HepG2 (cell line): ENCODE measurements around the gene BMERB1. TPM values are rescaled to one million over a fixed set of nuclear protein-coding genes. Genes with fewer than 3 reads are reported as not detected.

Experiments
- ATM ChIP-seq: fragments of 450-650 bp; IDR thresholded peaks from 2 replicates; pipeline ENCODE4 v1.7.1; 2017; ENCODE audit warnings: mild to moderate bottlenecking, borderline replicate concordance
- BRCA1 ChIP-seq: sonication (generic); formaldehyde crosslinking; IDR thresholded peaks from 2 replicates; pipeline ENCODE4 v1.4.0; 2020; ENCODE audit warnings: missing genetic modification reagents
- CBX1 ChIP-seq: IDR thresholded peaks from one replicate; pipeline ENCODE4 v1.6.1; 2016; ENCODE audit warnings: antibody characterized with exemption, low read depth
- CBX5 ChIP-seq: sonication (generic); formaldehyde crosslinking; IDR thresholded peaks from 2 replicates; pipeline ENCODE4 v1.4.0; 2020; ENCODE audit warnings: missing genetic modification reagents, borderline replicate concordance
- CCDC6 ChIP-seq: sonication (generic); formaldehyde crosslinking; IDR thresholded peaks from 2 replicates; pipeline ENCODE4 v1.8.1; 2022; ENCODE audit warnings: mild to moderate bottlenecking, missing genetic modification reagents, moderate library complexity
- CENPX ChIP-seq: sonication (generic); formaldehyde crosslinking; IDR thresholded peaks from 2 replicates; pipeline ENCODE4 v1.9.0; 2021; ENCODE audit warnings: mild to moderate bottlenecking, missing genetic modification reagents, moderate library complexity
- CREM ChIP-seq, 2 experiments: sonication (generic) in 1 of 2; formaldehyde crosslinking in 1 of 2; IDR thresholded peaks; 2 replicates each; pipeline versions ENCODE4 v1.4.0 to v1.6.1; 2016 to 2020; ENCODE audit warnings: antibody characterized with exemption in 1 of 2, mild to moderate bottlenecking in 1 of 2, missing genetic modification reagents in 1 of 2
- GATAD1 ChIP-seq: IDR thresholded peaks from 2 replicates; pipeline ENCODE4 v1.6.1; 2016; ENCODE audit warnings: missing genetic modification reagents, missing compliant biosample characterization
- ISX ChIP-seq: sonication (generic); formaldehyde crosslinking; conservative IDR thresholded peaks from 2 replicates; pipeline ENCODE4 v1.5.0; 2020; ENCODE audit warnings: missing genetic modification reagents
- JUND ChIP-seq: sonication (generic); formaldehyde crosslinking; IDR thresholded peaks from 2 replicates; pipeline ENCODE4 v1.8.0; 2022; ENCODE audit warnings: mild to moderate bottlenecking, missing genetic modification reagents
- MEF2D ChIP-seq: sonication (generic); formaldehyde crosslinking; IDR thresholded peaks from 2 replicates; pipeline ENCODE4 v1.5.1; 2020; ENCODE audit warnings: mild to moderate bottlenecking, missing genetic modification reagents
- MIER2 ChIP-seq: IDR thresholded peaks from 2 replicates; pipeline ENCODE4 v1.6.1; 2016; ENCODE audit warnings: missing biosample characterization, missing genetic modification reagents
- NPAS2 ChIP-seq: sonication (generic); formaldehyde crosslinking; IDR thresholded peaks from 2 replicates; pipeline ENCODE4 v1.8.0; 2022; ENCODE audit warnings: mild to moderate bottlenecking, missing genetic modification reagents, borderline replicate concordance
- PHF20 ChIP-seq: sonication (generic); formaldehyde crosslinking; IDR thresholded peaks from 2 replicates; pipeline ENCODE4 v1.5.0; 2020; ENCODE audit warnings: mild to moderate bottlenecking, missing genetic modification reagents
- PPARG ChIP-seq: conservative IDR thresholded peaks from 2 replicates; pipeline ENCODE4 v1.6.1; 2016; ENCODE audit warnings: missing biosample characterization, missing genetic modification reagents
- TAF1 ChIP-seq: sonication (generic); formaldehyde crosslinking; IDR thresholded peaks from 2 replicates; pipeline ENCODE4 v1.4.0; 2020; ENCODE audit warnings: missing genetic modification reagents
- THAP7 ChIP-seq: sonication (generic); formaldehyde crosslinking; IDR thresholded peaks from 2 replicates; pipeline ENCODE4 v1.8.1; 2023; ENCODE audit warnings: mild to moderate bottlenecking, missing genetic modification reagents
- ZBED4 ChIP-seq: sonication (generic); formaldehyde crosslinking; IDR thresholded peaks from 2 replicates; pipeline ENCODE4 v1.4.0; 2020; ENCODE audit warnings: missing genetic modification reagents, borderline replicate concordance
- ZNF10 ChIP-seq: sonication (generic); formaldehyde crosslinking; IDR thresholded peaks from 2 replicates; pipeline ENCODE4 v1.4.0; 2020; ENCODE audit warnings: mild to moderate bottlenecking, low read depth, missing genetic modification reagents, borderline replicate concordance
- ZNF432 ChIP-seq: sonication (generic); formaldehyde crosslinking; IDR thresholded peaks from 2 replicates; pipeline ENCODE4 v1.5.0; 2020; ENCODE audit warnings: missing genetic modification reagents, mild to moderate bottlenecking, borderline replicate concordance
- ZNF674 ChIP-seq: sonication (generic); formaldehyde crosslinking; IDR thresholded peaks from 2 replicates; pipeline ENCODE4 v1.5.0; 2020; ENCODE audit warnings: low read depth, mild to moderate bottlenecking, missing genetic modification reagents
- ZNF709 ChIP-seq: sonication (generic); formaldehyde crosslinking; IDR thresholded peaks from 2 replicates; pipeline ENCODE4 v1.5.0; 2020; ENCODE audit warnings: mild to moderate bottlenecking, missing genetic modification reagents
- ZNF780A ChIP-seq: sonication (generic); formaldehyde crosslinking; IDR thresholded peaks from 2 replicates; pipeline ENCODE4 v1.8.0; 2022; ENCODE audit warnings: mild to moderate bottlenecking, missing genetic modification reagents, moderate library complexity
- polyA plus RNA-seq, 8 experiments: library from polyadenylated mRNA; depleted of rRNA in 3 of 8; stranded (reverse) in 7 of 8; unstranded in 1 of 8; fragments of >200 nt; fragmentation: Illumina TruSeq in 4 of 8; extraction: Trizol in 4 of 8; gene quantifications; 2 replicates each; pipeline versions ENCODE4 v1.2.1 to v1.2.3, GENCODE V29; 2011 to 2016; ENCODE audit warnings: low read depth in 4 of 8, missing spikeins in 1 of 8, mixed read lengths in 1 of 8; ENCODE audit not compliant: insufficient read depth in 1 of 8
- total RNA-seq, 5 experiments: library from RNA; depleted of rRNA; stranded (reverse); fragments of >200 nt; fragmentation: Illumina TruSeq; extraction: Trizol; gene quantifications; 2 replicates each; pipeline ENCODE4 v1.2.3, GENCODE V29; 2016; ENCODE audit warnings: low read depth in 1 of 5
- TF ChIP-seq, protein P1 (sequence below): sonication (generic); formaldehyde crosslinking; IDR thresholded peaks from 2 replicates; pipeline ENCODE4 v1.5.1; 2020; ENCODE audit warnings: missing genetic modification reagents, mild to moderate bottlenecking, borderline replicate concordance

The BMERB1 gene
- total and polyA plus RNA-seq, 2 of the 13 experiments (the other 11 are each of a cell fraction or from before 2014, with no cell fraction given): 1.4 TPM

DNA sequence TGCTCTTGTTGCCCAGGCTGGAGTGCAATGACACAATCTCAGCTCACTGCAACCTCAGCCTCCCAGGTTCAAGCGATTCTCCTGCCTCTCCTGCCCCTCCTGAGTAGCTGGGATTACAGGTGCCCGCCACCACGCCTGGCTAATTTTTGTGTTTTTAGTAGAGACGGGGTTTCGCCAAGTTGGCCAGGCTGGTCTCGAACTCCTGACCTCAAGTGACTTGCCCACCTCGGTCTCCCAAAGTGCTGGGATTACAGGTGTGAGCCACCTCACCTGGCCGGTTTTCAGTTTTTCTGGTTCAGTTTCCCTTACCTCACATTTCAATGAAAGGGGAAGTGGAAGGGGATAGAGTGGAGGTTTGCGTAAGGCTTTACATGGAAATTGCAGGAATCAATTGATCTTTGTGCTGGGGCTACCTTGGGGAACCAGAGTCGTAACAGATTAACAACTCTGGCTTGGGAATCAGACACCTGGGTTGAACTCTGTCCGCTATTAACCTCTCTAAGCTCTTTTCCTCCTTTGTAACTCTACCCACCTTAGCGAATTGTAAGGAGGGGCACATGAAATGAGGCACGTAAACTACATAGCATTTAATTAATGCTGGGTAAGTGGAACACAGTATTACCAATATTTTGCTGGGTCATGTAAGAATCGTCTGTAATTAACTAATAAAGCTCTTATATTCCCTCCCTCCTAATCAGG, 35.6 kb upstream of the BMERB1 start (continued):
- peak; percentile 86; the same call in 1 of the 2 replicates for TF ChIP-seq ZBED4 (CRISPR knock-in tag)
- TF ChIP-seq GATAD1 (CRISPR knock-in tag): no peak
- peak; percentile 43; the same call in 1 of the 2 replicates for TF ChIP-seq MIER2
- TF ChIP-seq MEF2D (CRISPR knock-in tag): peak; percentile 84
- peak; percentile 81 for TF ChIP-seq CBX5
- TF ChIP-seq ATM: no peak
- TF ChIP-seq TAF1: no peak
- TF ChIP-seq ZNF432 (CRISPR knock-in tag): no peak
- no peak for TF ChIP-seq NPAS2
- no peak for TF ChIP-seq ISX (CRISPR knock-in tag)
- no peak for TF ChIP-seq ZNF674
- TF ChIP-seq, protein P1, sequence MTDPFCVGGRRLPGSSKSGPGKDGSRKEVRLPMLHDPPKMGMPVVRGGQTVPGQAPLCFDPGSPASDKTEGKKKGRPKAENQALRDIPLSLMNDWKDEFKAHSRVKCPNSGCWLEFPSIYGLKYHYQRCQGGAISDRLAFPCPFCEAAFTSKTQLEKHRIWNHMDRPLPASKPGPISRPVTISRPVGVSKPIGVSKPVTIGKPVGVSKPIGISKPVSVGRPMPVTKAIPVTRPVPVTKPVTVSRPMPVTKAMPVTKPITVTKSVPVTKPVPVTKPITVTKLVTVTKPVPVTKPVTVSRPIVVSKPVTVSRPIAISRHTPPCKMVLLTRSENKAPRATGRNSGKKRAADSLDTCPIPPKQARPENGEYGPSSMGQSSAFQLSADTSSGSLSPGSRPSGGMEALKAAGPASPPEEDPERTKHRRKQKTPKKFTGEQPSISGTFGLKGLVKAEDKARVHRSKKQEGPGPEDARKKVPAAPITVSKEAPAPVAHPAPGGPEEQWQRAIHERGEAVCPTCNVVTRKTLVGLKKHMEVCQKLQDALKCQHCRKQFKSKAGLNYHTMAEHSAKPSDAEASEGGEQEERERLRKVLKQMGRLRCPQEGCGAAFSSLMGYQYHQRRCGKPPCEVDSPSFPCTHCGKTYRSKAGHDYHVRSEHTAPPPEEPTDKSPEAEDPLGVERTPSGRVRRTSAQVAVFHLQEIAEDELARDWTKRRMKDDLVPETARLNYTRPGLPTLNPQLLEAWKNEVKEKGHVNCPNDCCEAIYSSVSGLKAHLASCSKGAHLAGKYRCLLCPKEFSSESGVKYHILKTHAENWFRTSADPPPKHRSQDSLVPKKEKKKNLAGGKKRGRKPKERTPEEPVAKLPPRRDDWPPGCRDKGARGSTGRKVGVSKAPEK (CRISPR knock-in tag): no peak; the same call in 1 of the 2 replicates
- no peak for TF ChIP-seq PHF20 (CRISPR knock-in tag)
- TF ChIP-seq JUND: no peak
- TF ChIP-seq CCDC6: peak; percentile 58; the same call in 1 of the 2 replicates
- no peak for TF ChIP-seq ZNF780A (CRISPR knock-in tag)
- no peak for TF ChIP-seq THAP7 (CRISPR knock-in tag)
- TF ChIP-seq ZNF10: no peak
- peak; percentile 93 for TF ChIP-seq PPARG (CRISPR knock-in tag)
- no peak for TF ChIP-seq ZNF709 (CRISPR knock-in tag)
- TF ChIP-seq CBX1: no peak
- TF ChIP-seq CREM (IDR thresholded peaks at IDR 0.05): peak; percentile 82
- TF ChIP-seq CREM (CRISPR knock-in tag; IDR thresholded peaks at IDR 0.05): no peak
- 0 out of 2 replicates have a peak, but pooled peaks have one; percentile 7 for TF ChIP-seq BRCA1
- TF ChIP-seq CENPX (CRISPR knock-in tag): no peak
